ENCODE measurements around the gene NRXN3.

DNA sequence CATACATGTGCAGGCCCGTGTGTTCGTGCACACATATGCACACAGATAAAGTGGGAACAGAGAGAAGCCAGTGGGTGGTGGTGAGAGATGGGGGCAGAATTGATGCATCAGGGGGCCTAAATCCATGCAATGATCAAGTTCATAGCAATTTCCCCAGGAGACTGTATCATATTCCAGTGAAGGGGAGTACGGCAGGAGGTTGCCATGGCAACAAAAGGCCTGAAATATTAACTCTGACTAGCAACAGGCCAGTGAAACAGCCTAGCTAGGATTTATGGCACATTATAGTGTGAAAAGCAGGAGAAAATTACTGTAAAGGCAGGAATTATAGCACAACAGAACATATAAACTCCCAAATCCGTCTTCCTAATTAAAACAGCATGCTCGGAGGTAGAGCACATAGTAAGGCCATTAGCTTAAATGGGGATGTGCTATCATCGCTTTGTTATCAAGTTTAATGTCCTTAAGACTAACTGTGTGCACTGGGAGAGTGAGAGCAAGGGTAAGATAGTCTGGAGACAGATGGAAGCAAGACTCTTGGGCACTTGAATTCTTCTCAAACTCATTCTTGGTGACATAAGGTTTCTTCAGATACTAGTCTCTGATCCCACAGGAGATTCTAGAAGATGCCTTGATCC, 1234.8 kb downstream of the NRXN3 start:
- no peak for TF ChIP-seq EZH2phosphoT487 (IDR thresholded peaks at IDR 0.05; ENCODE audit: insufficient read depth, low read depth)
- no peak for TF ChIP-seq EZH2 (IDR thresholded peaks at IDR 0.05; ENCODE audit: insufficient read depth, poor library complexity, severe bottlenecking)
